ENCODE results near the gene ZNF385A.

The ZNF385A gene

DNA sequence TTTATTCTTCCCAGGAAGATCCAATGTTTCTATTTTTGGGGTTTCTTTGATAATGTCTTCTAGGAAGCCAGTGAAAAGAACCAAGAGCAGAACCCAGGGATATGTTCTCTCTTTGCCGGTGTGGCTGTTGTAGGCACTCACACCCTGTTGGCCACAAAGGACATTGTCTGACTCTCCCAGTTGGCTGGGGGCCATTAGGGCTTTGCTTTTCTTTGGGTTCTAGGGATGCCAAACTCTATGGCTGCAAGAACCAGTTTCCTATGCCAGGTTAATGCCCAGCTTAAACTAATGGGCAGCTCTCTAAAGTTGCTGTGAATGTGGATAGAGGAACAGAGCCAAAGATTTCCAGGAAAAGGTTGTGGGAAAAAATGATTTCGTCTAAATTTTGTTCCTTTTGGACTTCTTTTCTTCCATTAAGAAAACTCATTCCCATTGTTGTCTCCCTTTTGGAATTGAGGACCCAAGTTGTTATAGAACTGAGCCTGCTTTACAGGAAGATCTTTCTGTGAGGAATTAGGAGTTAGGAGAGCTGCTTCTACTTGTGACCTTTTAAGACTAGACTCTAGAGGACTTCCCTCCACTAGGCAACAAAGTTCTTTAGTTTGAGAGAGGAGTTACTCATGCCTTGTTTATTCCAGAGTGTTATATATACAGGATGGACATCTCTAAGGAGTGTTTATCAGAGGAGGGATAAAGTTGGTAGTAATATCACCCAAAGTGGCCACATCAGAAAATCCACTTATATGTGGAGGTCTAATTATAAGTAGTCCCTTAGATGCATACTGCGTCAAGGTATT is 46.5 kb downstream of the ZNF385A start:
- no peak for TF ChIP-seq CTCF (IDR thresholded peaks at IDR 0.05; ENCODE audit: low read depth, low read length)

GRCh38 chr12:54337280-54337842 is 47.2 kb downstream of the ZNF385A start:
- no peak overlapping the region for H3K4me3 ChIP-seq (ENCODE audit: low read depth, low read length)
- no peak for TF ChIP-seq CTCF (IDR thresholded peaks at IDR 0.05; ENCODE audit: low read depth, low read length)

More for the DNA sequence above, 46.5 kb downstream of the ZNF385A start:
- H3K4me3 ChIP-seq (ENCODE audit: low read depth, low read length), result 0 out of 2 replicates have a peak overlapping the region, but pooled peaks have one; percentile 5

GRCh38 chr12:54333420-54334034 is 51.0 kb downstream of the ZNF385A start:
- TF ChIP-seq CTCF (IDR thresholded peaks at IDR 0.05; ENCODE audit: low read depth, low read length), result no peak
- no peak overlapping the region for H3K4me3 ChIP-seq (ENCODE audit: low read depth, low read length)

DNA sequence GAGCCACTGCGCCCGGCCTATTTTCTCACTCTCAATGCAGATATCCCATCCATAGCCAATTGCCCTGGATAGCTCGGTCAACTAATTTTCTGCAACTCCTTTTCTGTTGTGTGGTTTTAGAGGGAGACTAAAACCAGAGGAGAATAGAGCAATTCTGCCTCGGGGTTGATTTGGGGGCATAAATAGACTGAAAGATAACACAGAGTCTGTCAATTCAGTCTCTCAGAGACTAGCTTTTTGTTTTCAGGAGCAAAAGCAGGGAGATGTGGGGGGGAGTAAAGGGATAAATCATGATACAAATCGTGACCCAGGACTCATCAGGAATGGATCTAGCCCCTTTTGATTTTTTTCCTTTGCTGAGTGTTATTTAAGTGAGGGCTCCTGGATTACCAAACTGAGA is 53.1 kb downstream of the ZNF385A start:
- H3K4me3 ChIP-seq (ENCODE audit: low read depth, low read length), result no peak overlapping the region
- TF ChIP-seq CTCF (IDR thresholded peaks at IDR 0.05; ENCODE audit: low read depth, low read length), result no peak

DNA sequence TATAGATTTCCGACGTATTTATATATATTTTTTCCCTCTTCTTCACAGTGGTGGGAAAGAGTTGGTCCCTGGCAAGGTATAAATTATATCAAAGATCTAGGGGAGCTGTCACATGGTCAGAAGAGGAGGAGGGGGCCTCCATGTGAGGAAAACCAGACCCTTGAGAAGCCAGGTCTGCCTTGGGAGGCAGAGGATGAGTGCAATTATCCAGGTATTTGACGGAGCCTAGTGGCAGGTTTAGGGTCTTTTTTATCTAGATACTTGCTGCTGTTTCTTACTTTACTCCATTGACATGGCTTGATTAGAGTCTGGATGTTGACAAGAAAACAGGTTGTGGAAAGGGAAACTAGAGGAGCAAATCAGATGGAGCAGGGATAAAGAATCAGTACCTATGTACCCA is 54.1 kb downstream of the ZNF385A start:
- TF ChIP-seq CTCF (IDR thresholded peaks at IDR 0.05; ENCODE audit: low read depth, low read length), result no peak
- H3K4me3 ChIP-seq (ENCODE audit: low read depth, low read length), result no peak overlapping the region

GRCh38 chr12:54329759-54330158 is 54.8 kb downstream of the ZNF385A start:
- no peak for TF ChIP-seq CTCF (IDR thresholded peaks at IDR 0.05; ENCODE audit: low read depth, low read length)
- no peak overlapping the region for H3K4me3 ChIP-seq (ENCODE audit: low read depth, low read length)
